ENCODE data around the gene KCNK2.

Gene KCNK2, protein sequence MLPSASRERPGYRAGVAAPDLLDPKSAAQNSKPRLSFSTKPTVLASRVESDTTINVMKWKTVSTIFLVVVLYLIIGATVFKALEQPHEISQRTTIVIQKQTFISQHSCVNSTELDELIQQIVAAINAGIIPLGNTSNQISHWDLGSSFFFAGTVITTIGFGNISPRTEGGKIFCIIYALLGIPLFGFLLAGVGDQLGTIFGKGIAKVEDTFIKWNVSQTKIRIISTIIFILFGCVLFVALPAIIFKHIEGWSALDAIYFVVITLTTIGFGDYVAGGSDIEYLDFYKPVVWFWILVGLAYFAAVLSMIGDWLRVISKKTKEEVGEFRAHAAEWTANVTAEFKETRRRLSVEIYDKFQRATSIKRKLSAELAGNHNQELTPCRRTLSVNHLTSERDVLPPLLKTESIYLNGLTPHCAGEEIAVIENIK

DNA sequence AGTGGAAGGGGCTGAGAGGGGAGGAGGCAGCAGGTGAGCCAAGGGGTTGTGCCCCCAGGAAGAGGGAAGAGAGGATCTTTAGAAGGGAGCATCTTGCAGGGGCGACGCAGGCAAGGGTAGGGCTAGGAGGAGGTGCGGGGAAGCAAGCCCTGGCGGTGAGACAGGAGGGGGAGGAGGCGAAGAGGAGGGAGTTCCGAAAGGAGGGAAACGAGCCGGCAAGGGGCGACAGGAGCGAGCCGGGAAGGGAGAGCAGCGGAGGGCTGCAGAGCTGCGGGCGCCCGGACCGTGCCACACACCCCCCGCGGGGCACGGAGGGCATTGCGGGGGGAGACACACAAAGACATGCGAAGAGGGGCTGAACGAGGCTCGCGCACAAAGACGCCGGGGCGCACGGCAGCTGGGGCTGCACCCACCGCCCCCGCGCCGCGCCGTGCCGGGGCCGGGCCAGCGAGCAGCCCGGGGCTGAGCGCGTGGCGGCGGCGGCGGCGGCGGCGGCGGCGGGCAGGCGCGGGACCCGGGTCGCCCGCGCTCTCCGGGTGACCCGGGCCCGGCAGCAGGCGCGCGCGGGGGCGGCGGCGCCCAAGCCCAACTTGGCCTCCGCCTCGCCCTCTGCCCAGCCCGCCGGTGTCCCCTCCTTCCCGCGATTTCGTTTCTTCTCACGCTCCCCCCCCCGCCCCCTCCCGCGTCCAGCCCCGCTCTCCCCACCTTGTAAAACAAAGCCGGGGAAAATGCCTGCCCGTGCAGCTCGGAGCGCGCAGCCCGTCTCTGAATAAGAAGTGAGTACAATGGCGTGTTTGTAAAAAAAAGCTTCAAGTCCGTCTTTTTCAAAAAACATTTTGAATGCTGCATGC lies at the start of gene KCNK2:
Gene KCNK2 (plus strand): TSS at position 206 of the 851 bp plus-strand sequence. CDS start 649 bp downstream, outside the sequence.
- DNase-seq, result no peak

DNA sequence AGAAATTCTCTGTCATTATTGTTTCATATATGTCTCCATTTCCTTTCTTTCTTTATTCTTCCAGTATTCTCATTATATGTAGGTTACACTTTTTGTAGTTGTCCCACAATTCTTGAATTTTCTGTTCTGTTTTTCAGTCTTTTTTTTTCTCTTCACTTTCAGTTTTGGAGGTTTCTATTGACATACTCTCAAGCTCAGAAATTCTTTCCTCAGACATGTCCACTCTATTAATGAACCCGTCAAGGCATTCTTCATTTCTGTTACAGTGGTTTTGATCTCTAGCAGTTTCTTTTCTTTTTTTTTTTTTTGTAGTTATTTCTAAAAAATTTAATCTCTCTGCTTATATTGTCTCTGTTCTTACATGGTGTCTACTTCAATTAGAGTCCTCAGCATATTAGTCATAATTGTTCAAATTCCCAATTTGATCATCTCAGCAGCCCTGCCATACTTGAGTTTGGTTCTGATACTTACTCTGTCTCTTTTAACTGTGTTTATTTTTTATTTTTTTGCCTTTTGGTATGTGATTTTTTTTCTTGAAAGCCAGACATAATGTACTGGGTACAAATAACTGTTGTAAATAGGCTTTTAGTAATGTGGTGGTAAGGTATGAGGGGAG lies 49.5 kb upstream of the KCNK2 start:
- DNase-seq, result no peak

DNA sequence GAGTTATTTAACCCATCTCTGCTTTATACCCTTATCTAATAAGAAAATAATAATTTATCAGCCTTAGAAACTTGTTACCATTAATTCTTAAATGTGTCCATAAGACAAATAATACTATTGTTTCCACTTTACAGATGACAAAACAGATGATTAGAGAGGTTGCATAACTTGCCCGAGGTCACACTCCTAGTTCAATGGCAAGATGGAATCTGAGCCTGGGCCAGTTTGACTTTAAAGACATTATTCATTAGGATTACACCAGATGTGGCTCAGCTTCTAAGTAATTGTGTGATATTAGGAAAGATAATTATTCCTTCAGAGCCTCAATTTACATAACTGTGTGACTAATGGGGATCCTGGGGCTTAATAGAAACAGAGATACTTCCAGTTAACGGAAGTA lies 42.3 kb upstream of the KCNK2 start:
- DNase-seq, result no peak

DNA sequence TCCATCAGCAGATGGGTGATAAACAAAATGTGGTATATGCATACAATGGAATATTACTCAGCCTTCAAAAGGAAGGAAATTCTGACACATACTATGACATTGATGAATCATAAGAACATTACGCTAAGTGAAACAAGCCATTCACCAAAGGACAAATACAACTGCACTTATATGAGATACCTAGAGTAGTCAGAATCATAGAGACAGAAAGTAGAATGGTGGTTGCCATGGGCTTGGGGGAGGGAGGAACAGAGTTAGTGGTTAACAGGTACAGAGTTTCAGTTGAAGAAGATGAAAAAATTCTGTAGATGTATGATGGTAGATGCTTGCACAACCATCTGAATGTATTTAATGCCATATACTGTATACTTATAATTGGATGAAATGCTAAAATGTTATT lies 39.1 kb upstream of the KCNK2 start:
- DNase-seq, result no peak

DNA sequence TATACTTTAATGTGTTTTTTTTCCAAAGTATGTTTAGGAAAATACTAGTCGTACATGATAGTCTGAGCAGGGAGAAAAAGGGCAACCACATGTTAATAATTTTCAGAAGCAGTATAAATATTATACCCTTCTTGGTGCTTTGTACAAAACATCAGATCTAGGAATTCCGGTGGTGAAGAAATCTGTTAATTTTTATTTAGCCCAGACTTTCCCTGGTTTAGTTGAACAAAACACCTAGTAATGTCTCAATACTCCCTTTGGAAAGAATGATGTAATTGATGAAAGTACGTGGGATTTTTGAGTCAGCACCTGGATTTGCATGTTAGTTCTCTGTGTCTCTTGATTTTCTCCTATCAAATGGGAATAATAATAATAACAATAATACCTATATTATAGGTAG lies 38.4 kb upstream of the KCNK2 start:
- DNase-seq, result no peak

DNA sequence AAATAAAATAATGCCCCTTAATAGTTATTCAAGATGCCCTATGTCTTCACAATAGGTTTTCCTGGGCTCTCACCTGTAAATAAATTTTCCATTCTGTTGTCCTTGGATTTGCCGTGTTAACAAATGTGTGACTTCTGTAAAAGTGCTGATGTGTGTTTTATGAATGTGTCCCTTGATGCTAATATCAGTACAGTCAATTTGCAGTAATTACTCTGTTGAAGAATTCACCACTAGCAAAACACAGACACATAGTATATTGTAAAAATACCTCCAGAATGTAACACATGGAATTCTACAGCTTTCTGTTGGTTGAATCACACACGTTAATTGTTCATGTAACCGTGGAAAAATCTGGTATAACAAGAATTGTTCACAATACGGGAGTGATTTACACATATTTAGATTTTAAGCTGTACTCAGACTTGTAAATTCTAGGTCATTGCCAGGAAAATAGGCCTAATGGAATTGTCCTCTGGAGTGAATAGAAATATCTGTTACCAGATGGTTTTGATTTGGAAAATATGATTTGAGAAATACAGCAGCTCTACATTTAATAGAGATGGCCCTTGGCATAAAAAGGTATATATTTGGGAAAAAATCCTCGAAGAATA lies 36.7 kb upstream of the KCNK2 start:
- DNase-seq, result no peak

DNA sequence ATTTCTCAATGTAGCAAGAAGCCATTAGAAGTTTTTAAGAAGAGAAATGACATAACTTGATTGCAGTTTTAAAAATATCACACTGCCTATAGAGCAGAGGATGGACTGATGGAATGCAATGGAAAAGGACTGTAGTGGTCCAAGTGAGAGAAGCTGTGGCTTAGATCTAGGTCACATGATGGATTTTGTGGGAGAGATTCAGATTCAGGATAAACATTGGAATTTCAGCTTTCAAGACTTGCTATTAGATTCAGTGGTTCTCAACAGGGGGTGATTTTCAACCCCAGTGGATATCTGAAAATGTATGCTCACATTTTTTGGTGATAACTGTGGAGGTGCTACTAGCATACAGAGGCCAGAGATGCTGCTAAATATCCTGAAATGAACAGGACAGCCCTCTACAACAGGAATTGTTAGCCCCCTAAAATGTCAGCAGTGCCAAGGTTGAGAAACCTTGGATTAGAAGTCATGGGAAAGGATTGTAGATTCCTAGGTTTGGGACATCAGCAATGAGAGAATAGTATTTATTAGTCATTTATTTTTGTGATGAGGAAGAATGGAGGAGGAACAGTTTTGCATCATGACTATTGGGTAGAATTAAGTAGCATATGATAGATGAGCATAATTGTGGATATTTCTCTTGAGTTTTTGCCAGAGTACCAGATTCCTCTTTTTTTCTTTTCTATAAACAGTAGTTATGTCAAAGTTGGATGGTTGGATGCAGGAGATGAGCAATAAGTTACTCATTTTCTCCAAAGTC lies 30.1 kb upstream of the KCNK2 start:
- no peak for DNase-seq

DNA sequence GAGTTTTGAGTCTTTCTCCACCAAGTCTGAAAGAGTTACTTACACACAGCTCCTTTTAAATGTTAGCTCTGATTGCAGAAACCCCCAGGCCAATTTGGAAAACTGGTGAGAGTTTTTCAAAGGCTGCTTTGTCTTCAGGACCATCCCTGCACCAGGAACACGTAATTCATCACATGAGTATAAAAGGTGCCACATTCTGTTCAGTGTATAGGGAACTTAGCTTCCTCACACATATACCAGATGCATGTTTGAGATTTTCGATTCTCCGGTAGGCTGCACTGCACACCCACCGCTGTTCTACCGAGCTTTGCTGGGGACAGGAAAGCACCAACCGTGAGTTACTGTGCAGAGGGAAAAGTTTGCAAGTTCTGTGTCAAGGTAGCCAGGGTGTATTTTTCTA lies 28.3 kb upstream of the KCNK2 start:
- DNase-seq, result no peak

DNA sequence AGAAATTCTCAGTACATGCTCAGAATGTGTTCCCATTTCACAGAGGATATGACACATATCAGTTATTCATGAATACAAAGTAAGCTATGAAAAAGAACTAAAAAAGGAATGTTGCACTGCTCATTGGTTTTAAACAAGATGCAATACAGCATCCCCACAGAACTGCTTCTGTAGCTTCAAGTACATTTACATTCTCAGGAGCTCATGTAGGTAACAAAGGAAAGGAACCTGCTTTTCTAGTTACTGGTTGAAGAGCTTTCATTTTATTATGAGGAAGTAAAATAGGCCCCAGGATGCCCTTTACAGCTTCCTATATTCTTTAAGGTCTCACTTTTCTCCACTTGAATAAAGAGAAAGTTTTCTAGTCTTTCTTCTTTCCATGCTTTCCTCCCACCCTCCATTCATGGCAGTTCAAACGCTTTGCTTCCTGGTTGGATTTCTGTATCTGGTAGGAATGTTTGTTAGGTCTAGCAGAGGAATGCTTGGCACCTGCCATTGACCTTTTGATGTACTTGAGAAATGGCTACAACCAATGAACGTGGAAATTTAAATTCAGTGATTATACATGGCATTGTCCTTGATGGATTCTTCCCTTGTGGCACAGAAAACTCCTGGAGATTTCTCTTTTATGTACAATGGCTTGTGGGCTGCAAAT lies 27.1 kb upstream of the KCNK2 start:
- DNase-seq, result no peak

DNA sequence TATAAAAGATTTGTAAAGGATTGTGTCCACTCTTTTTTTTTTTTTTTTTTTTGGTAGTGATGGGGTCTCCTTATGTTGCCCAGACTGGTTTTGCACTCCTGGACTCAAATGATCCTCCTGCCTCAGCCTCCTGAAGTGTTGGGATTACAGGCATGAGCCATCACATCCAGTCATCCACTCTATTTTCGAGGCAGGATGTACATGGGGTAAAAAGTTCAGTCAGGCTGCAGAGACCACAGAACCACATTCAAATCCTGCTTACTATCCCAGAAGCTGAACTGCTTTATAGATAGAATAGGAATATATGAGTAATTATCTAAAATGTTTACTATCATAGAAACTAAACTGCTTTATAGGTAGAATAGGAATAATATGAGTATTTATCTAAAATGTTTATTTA lies 26.0 kb upstream of the KCNK2 start:
- DNase-seq, result no peak

DNA sequence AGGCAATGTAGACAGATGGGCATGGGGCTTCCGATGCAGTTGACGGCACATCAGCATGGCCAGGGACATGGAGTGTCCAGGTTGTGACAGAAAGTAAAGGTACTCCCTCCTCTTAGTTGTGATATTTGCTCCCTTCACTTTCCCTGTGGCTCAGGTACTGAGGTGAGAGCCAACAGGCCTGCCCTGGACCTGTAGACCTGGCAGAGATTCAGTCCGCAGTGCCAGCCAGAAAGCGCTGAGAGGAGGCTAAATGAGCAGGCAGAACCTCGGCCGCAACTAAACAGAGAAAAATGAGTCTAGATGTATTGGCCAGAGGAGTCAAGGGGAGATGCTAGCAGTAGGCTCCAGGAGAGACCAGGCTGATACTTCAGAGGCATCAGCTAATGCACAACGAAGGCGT lies 22.6 kb upstream of the KCNK2 start:
- DNase-seq, result no peak

DNA sequence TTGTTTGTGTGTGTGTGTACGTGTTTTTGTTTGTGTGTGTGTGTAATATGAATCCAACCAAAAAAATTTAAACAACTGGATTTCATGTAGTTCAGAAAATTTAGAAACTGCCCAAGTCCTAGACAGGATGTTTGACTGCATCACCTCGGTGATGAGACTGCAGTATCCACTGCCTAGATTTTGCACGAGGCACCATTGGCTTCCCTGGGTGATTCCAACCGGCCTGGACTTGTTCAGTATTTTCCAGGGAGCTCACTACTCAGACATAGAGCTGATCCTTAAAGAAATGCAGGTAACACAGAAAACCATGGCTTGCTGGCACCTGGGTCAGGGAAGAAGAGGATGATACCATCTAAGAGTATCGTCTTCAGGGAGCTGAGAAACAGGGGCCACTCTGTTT lies 18.2 kb upstream of the KCNK2 start:
- DNase-seq, result no peak

DNA sequence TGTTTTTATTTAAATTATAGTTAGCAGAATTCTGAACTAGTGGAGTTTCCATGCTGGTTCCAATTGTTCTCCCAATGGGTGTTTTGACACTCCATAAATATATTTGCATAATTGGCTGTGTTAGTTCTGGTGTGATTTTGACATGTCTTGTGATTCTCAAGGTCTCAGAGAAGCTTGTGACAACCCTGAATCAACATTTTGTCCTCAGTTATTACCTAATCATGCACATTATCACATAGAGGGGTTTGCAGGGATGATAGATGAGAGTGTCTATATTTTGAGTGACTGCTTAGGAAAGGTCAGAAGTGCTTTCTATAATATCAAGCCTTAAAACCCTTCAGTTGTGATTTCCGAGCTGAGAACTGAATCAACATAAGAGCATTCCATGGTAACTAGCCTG lies 11.5 kb upstream of the KCNK2 start:
- no peak for DNase-seq

DNA sequence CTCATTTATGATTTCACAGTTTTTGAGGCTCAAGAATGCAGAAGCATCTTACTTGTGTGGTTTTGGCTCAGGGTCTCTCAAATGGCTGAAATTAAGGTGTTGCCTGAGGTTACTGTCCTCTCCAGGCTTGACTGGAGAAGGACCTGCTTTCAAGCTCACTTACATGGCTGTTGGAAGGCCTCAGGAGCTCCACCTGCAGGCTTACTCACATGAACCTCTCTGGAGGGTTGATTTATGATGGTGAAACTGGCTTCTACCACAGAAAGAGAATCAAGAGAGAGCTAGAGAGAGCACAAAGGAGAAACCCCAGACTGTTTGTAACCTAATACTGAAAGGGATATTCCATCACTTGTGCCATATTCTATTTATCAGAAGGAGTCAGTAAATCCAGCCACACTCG lies 6.2 kb upstream of the KCNK2 start:
- DNase-seq, result no peak

DNA sequence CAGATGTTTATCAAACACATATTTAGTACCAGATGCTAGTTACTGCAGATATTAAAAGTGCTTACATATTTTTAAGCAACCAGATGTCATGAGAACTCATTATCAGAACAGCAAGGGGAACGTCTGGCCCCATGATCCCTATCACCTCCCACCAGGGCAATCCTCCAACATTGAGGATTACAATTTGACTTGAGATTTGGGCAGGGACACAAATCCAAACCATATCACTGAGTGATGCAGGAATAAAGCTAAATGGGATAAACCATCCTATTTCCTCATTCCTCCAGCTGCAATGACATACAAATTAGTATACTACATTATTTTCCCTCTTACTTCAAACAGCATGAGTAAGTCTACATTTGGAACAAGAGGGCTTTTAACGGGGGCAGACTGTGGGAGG lies 3.1 kb upstream of the KCNK2 start:
- DNase-seq, result no peak

DNA sequence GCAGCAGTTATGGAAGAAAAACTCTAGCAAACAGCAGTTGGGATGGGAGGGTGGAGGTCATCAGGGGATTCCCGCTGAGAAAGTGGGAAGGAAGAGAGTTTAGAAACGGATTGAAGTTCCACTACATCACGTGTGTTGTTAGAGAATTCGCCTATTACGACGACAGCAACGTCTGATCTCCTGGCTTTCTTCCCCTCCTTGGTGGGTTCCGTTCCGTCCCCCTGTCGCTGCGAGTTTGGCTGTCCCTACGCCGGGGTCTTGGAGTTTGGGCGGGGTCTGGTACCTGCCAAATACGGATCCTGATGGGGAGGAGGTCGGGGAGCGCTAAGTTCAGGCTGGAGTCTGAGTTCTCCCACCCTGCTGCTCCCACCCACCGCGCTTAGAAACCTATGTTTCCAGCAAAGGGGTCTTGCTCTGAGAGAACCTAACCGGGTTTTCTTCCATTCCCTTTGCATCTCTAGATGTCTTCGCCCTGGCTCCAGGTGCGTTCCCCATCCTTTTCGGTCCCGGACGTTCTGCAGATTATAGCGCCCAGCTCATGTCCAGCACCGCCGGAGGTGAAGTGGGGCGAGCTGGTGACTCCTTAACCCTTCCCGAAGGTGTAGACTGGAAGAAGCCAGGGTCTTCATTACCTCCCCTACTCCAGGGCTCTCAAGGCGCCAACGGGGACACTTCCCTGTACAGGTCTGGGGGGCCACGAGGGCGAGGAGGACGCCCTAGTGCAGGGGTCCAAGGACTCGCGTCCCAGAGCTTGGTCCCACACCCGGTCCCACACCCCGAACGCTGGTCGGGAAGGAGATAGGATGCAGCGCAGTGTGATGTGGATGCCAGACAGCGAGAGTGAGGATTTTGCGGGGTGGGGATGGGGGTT lies 641 bp upstream of the KCNK2 start:
- no peak for DNase-seq

DNA sequence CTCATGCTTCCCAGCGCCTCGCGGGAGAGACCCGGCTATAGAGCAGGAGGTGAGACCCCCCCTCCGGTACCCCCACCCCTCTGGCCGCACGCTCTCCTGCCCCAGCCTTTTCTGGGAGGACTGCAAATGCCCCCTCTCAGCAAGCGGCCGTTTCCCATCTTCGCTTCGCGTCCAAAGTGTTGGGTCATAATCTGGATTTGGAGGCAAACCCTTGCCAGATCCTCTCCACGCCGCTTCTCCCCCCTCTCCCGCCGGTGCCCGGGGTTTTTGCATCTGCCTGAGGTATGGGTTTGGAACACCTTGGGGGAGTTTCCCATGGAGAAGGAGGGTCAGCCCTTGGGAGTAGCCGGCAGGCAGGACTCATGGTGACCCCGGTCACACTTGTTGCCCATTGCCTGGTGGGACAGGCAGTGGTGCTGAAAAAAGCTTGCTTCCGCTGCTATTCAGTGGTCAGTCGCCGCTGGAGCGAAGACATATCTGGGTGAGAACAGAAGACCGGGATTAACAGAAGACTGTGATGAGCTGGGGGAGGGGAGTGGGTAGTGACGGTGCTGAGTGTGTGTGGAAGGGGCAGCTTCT lies 935 bp downstream of the KCNK2 start:
- no peak for DNase-seq

DNA sequence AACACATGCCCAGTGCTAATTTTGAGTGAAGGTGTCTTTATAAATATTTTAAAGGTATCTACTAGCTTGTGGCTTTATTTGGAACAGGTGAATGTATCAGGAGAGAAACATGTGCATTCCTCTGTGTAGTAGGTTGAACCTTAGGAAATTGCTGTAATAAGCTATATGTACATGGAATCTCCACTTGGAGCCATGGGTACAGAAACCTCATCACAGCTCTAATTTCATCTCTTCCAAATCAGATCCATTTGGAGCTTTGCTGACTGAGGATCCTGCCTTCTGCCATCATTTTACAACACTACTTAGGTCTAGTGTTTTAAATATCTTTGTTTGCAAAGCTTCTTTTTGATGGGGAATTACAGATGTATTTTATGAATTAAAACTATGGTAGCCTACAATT lies 2.1 kb downstream of the KCNK2 start:
- no peak for DNase-seq

DNA sequence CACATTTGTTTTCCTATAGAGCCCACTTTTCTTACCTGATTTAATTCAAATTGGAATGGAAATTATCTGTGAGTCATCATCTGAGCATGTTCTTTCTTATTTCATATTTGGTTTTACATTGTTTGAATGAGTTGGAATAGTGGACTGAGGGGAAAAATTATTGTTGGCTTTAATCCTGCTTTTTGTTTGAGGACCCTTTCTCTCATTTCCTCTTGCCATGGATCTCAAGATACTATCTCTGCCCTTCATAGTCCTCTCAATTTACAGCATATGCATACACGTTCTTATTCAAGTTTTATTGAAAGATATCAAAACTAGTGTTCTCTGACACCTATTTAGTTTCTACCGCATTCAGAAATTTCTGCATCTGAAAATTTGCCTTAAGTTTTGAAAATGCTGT lies 5.1 kb downstream of the KCNK2 start:
- DNase-seq, result no peak

DNA sequence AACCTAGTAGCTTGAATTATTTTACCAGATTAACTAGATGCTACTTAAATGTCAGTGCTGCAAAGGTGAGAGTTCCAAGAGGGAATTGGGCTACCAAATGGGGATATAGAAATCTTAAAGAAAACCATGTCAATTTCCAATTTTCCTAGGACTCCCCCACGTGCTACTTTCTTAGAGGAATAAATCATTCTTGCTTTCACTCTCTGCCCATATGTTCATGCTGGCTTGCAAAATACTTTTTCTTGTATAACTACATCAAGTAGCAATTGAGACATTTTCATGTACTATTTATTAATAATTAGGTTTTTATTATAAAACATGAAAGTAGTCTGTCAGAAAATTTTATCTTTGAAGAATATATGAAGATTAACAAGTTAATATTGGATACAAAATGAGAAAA lies 11.8 kb downstream of the KCNK2 start:
- DNase-seq, result no peak

DNA sequence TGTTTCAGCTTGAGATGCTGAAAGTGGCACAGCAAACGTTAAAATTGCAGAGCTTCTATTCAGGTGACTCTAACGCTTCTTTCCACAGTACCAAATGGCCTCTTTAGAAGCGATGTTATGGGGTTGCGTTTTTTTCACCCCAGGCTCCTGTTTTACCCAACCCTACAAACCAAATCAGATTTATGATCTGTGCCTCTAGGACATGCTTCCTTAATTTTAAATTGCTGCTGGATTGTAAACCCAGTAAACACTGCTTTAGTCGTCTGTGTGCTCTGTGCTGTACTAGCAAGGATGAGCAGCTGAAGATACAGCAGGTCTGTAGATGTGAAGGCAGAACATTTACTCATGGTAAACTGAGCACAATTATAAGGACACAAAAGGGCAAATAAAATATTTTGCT lies 13.0 kb downstream of the KCNK2 start:
- DNase-seq, result no peak
